Measurements from ENCODE around the gene FBXL7. TPM values are rescaled to one million over a fixed set of nuclear protein-coding genes. Genes with fewer than 3 reads are reported as not detected.

The FBXL7 gene
- total RNA-seq, 1 experiment from 2014 or later: not detected

- no peak overlapping the region for H3K4me3 ChIP-seq (ENCODE audit: low read depth in 2 of 2, low read length in 2 of 2)
- POLR2A ChIA-PET: no interaction called here
- BruUV-seq (replicated peaks): no TSS peak
- H3K4me1 ChIP-seq (ENCODE audit: control insufficient read depth, insufficient read depth, low read length): no peaks in the 10 kb centered on the region
- H3K36me3 ChIP-seq (ENCODE audit: control insufficient read depth, insufficient read depth, low read length): no peaks in the 10 kb centered on the region
- ATAC-seq (no peak), DNase-seq (ENCODE audit: low read depth, low spot score) (no peak)
- CTCF ChIA-PET: no interaction called here
- TF ChIP-seq CTCF (IDR thresholded peaks at IDR 0.05): no peak
- TF ChIP-seq SIN3A (IDR thresholded peaks at IDR 0.05; ENCODE audit: borderline replicate concordance, insufficient read depth, low read depth, low read length): no peak
- no peak for TF ChIP-seq POLR2AphosphoS5 (IDR thresholded peaks at IDR 0.05; ENCODE audit: low read depth, low read length)
- no peak for TF ChIP-seq REST (IDR thresholded peaks at IDR 0.05; ENCODE audit: insufficient read depth in 1 of 2, low read depth in 2 of 2, low read length in 1 of 2)
- no peak for TF ChIP-seq TCF7L2 (IDR thresholded peaks at IDR 0.05; ENCODE audit: low read depth, low read length)
- H3K27me3 ChIP-seq (ENCODE audit: control insufficient read depth, insufficient read depth, low read length): no peaks in the 10 kb centered on the region
- H3K27ac ChIP-seq (ENCODE audit: low read length): no peak overlapping the region
- intact Hi-C loops (cut with micrococcal nuclease; ENCODE audit: unreplicated experiment) (no loop called here), in situ Hi-C loops (cut with HindIII; ENCODE audit: low pct_unique_long_range_greater_than_20kb, low sequenced_read_pairs) (no loop called here)
- H3K9me3 ChIP-seq (ENCODE audit: control insufficient read depth, insufficient read depth, low read depth, low read length): no peaks in the 10 kb centered on the region
Observed at GRCh38 chr5:15635289-15635616, 135.3 kb downstream of the FBXL7 start.

GRCh38 chr5:15637345-15637744, 137.4 kb downstream of the FBXL7 start:
- H3K9me3 ChIP-seq (ENCODE audit: control insufficient read depth, insufficient read depth, low read depth, low read length): no peaks in the 10 kb centered on the region
- no peak for DNase-seq (ENCODE audit: low read depth, low spot score)
- in situ Hi-C loops (cut with HindIII; ENCODE audit: low pct_unique_long_range_greater_than_20kb, low sequenced_read_pairs): no loop called here
- no peak for ATAC-seq
- H3K36me3 ChIP-seq (ENCODE audit: control insufficient read depth, insufficient read depth, low read length): no peaks in the 10 kb centered on the region
- CTCF ChIA-PET: no interaction called here
- TF ChIP-seq TCF7L2 (IDR thresholded peaks at IDR 0.05; ENCODE audit: low read depth, low read length) (no peak), POLR2AphosphoS5 (IDR thresholded peaks at IDR 0.05; ENCODE audit: low read depth, low read length) (no peak), REST (IDR thresholded peaks at IDR 0.05; ENCODE audit: insufficient read depth in 1 of 2, low read depth in 2 of 2, low read length in 1 of 2) (no peak), SIN3A (IDR thresholded peaks at IDR 0.05; ENCODE audit: borderline replicate concordance, insufficient read depth, low read depth, low read length) (no peak), CTCF (IDR thresholded peaks at IDR 0.05) (no peak)
- H3K27me3 ChIP-seq (ENCODE audit: control insufficient read depth, insufficient read depth, low read length): no peaks in the 10 kb centered on the region
- POLR2A ChIA-PET: no interaction called here
- H3K4me3 ChIP-seq (ENCODE audit: low read depth in 2 of 2, low read length in 2 of 2): no peak overlapping the region
- H3K27ac ChIP-seq (ENCODE audit: low read length): no peak overlapping the region
- intact Hi-C loops (cut with micrococcal nuclease; ENCODE audit: unreplicated experiment): no loop called here
- H3K4me1 ChIP-seq (ENCODE audit: control insufficient read depth, insufficient read depth, low read length): no peaks in the 10 kb centered on the region
- BruUV-seq (replicated peaks): no TSS peak

Measured in Panc1 (cell line).